Liver (tissue), 9 donors: Measurements from ENCODE around the gene ZNF341. TPM values are rescaled to one million over a fixed set of nuclear protein-coding genes. Genes with fewer than 3 reads are reported as not detected.

ENCODE experiments used
- DNase-seq: peaks from one replicate; pipeline ENCODE4 v3.0.0-alpha.2; 2017; ENCODE audit warnings: low spot score
- H3K27ac ChIP-seq, 2 donors: one replicate each; pipeline ENCODE4 v1.7.0; 2013; ENCODE audit warnings: inconsistent platforms in 2 of 2, low read length in 2 of 2, control low read depth in 1 of 2, low read depth in 1 of 2, mild to moderate bottlenecking in 1 of 2
- H3K27me3 ChIP-seq, 4 donors: one replicate each; pipeline versions ENCODE4 v1.6.1 to v1.7.0; 2013; ENCODE audit warnings: low read length in 3 of 4, inconsistent platforms in 1 of 4, mild to moderate bottlenecking in 1 of 4, moderate library complexity in 1 of 4; ENCODE audit not compliant: control insufficient read depth in 4 of 4, insufficient read depth in 4 of 4
- H3K36me3 ChIP-seq, 4 donors: one replicate each; pipeline versions ENCODE4 v1.6.1 to v1.7.0; 2013; ENCODE audit warnings: low read length in 3 of 4, mild to moderate bottlenecking in 3 of 4, low read depth in 1 of 4, moderate library complexity in 1 of 4; ENCODE audit not compliant: control insufficient read depth in 4 of 4, insufficient read depth in 3 of 4
- H3K4me1 ChIP-seq, 4 donors: one replicate each; pipeline versions ENCODE4 v1.6.1 to v1.7.0; 2013; ENCODE audit warnings: low read length in 3 of 4, mild to moderate bottlenecking in 3 of 4, moderate library complexity in 1 of 4; ENCODE audit not compliant: control insufficient read depth in 4 of 4, insufficient read depth in 4 of 4
- H3K4me3 ChIP-seq, 3 donors: one replicate each; pipeline versions ENCODE4 v1.6.1 to v1.7.0; 2013; ENCODE audit warnings: low read length in 3 of 3, control low read depth in 1 of 3, low read depth in 1 of 3, mild to moderate bottlenecking in 1 of 3
- H3K9ac ChIP-seq, 2 donors: one replicate each; pipeline ENCODE4 v1.7.0; 2013; ENCODE audit warnings: low read length in 2 of 2, mild to moderate bottlenecking in 2 of 2, moderate library complexity in 2 of 2, control low read depth in 1 of 2, low read depth in 1 of 2
- H3K9me3 ChIP-seq, 4 donors: one replicate each; pipeline versions ENCODE4 v1.6.1 to v1.7.0; 2013; ENCODE audit warnings: low read length in 3 of 4; ENCODE audit not compliant: control insufficient read depth in 4 of 4
- EGR1 ChIP-seq, 2 donors: IDR thresholded peaks; 2 replicates each; pipeline ENCODE4 v1.6.1; 2016 to 2018; ENCODE audit warnings: antibody characterized with exemption in 2 of 2, low read depth in 2 of 2
- FOXA1 ChIP-seq: IDR thresholded peaks from 2 replicates; pipeline ENCODE4 v1.6.1; 2016; ENCODE audit warnings: antibody characterized with exemption
- FOXA2 ChIP-seq: IDR thresholded peaks from 2 replicates; pipeline ENCODE4 v1.6.1; 2016; ENCODE audit warnings: antibody characterized with exemption
- GABPA ChIP-seq, 2 donors: IDR thresholded peaks in 1 of 2; conservative IDR thresholded peaks in 1 of 2; 2 replicates each; pipeline ENCODE4 v1.6.1; 2016; ENCODE audit warnings: antibody characterized with exemption in 2 of 2, mild to moderate bottlenecking in 1 of 2, moderate library complexity in 1 of 2
- HNF4A ChIP-seq, 2 donors: conservative IDR thresholded peaks; 2 replicates each; pipeline ENCODE4 v1.6.1; 2016; ENCODE audit warnings: antibody characterized with exemption in 2 of 2, mild to moderate bottlenecking in 2 of 2
- HNF4G ChIP-seq: IDR thresholded peaks from 2 replicates; pipeline ENCODE4 v1.6.1; 2016; ENCODE audit warnings: antibody characterized with exemption
- JUND ChIP-seq, 2 donors: IDR thresholded peaks; 2 replicates each; pipeline ENCODE4 v1.6.1; 2016; ENCODE audit warnings: antibody characterized with exemption in 2 of 2
- NR2F2 ChIP-seq: IDR thresholded peaks from 2 replicates; pipeline ENCODE4 v1.6.1; 2016; ENCODE audit warnings: antibody characterized with exemption
- RAD21 ChIP-seq, 2 donors: IDR thresholded peaks; 2 replicates each; pipeline ENCODE4 v1.6.1; 2016; ENCODE audit warnings: antibody characterized with exemption in 2 of 2, mild to moderate bottlenecking in 2 of 2
- REST ChIP-seq: IDR thresholded peaks from 2 replicates; pipeline ENCODE4 v1.6.1; 2016; ENCODE audit warnings: antibody characterized with exemption, mild to moderate bottlenecking
- RXRA ChIP-seq, 2 donors: IDR thresholded peaks; 2 replicates each; pipeline ENCODE4 v1.6.1; 2017 to 2018; ENCODE audit warnings: antibody characterized with exemption in 2 of 2, mild to moderate bottlenecking in 1 of 2
- TAF1 ChIP-seq: conservative IDR thresholded peaks from 2 replicates; pipeline ENCODE4 v1.6.1; 2016; ENCODE audit warnings: antibody characterized with exemption, mild to moderate bottlenecking
- WGBS: extraction: QIAGEN DNeasy Blood & Tissue Kit; methylation state at CpG from one replicate; pipeline ENCODE4 v1.1.7; 2013; 5-methylcytosine and 5-hydroxymethylcytosine counted together
- polyA plus RNA-seq, 2 donors: library from polyadenylated mRNA; stranded (reverse) in 1 of 2; unstranded in 1 of 2; fragments of 200-250 nt in 1 of 2; fragments of >200 nt in 1 of 2; fragmentation: Nextera tagmentation in 1 of 2; extraction: Ambion mirVana in 1 of 2; gene quantifications; one replicate each; pipeline versions ENCODE4 v1.2.1 to v1.2.3, GENCODE V29; 2013 to 2015
- total RNA-seq, 2 donors: library from RNA; depleted of rRNA; stranded (reverse); fragments of >200 nt; gene quantifications; one replicate each; pipeline ENCODE4 v1.2.3, GENCODE V29; 2014
- TF ChIP-seq, protein P1 (sequence below): IDR thresholded peaks from 2 replicates; pipeline ENCODE4 v1.6.1; 2016; ENCODE audit warnings: antibody characterized with exemption
- TF ChIP-seq, protein P2 (sequence below): IDR thresholded peaks from 2 replicates; pipeline ENCODE4 v1.6.1; 2016; ENCODE audit warnings: antibody characterized with exemption
- TF ChIP-seq, protein P3 (sequence below): IDR thresholded peaks from 2 replicates; pipeline ENCODE4 v1.6.1; 2016; ENCODE audit warnings: antibody characterized with exemption
- donor health status: healthy.
- donor health status: healthy.
- donor health status: healthy.
- donor health status: healthy.
- donor health status: healthy.

Gene ZNF341
- total and polyA plus RNA-seq, 4 donors, result 0.69 to 1.1 (median 0.82) TPM

DNA sequence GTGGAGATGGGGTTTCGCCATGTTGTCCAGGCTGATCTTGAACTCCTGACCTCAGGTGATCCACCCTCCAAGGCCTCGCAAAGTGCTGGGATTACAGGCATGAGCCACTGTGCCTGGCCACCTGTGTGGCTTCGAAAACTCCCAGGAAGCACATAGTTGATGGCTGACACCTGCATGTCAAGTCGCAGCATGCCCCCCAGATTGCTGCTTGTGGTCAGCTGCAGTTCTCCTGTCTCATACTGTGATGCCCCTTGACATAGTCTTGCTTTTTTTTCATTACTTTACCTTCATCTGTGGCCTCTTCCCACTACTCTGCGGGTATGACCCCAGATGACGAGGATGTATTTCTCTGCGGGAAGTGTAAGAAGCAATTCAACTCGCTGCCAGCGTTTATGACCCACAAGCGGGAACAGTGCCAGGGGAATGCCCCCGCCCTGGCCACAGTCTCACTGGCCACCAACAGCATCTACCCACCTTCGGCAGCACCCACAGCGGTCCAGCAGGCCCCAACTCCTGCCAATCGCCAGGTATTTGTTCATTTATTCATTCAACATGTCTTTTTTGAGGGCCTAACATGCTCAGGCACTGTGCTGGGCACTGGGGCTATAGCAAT lies 13.1 kb downstream of the ZNF341 start:
- H3K9ac ChIP-seq, result no peak overlapping the region
- DNase-seq, result no peak
- WGBS, result 88% methylated on average over 14 of the region's 14 CpGs

DNA sequence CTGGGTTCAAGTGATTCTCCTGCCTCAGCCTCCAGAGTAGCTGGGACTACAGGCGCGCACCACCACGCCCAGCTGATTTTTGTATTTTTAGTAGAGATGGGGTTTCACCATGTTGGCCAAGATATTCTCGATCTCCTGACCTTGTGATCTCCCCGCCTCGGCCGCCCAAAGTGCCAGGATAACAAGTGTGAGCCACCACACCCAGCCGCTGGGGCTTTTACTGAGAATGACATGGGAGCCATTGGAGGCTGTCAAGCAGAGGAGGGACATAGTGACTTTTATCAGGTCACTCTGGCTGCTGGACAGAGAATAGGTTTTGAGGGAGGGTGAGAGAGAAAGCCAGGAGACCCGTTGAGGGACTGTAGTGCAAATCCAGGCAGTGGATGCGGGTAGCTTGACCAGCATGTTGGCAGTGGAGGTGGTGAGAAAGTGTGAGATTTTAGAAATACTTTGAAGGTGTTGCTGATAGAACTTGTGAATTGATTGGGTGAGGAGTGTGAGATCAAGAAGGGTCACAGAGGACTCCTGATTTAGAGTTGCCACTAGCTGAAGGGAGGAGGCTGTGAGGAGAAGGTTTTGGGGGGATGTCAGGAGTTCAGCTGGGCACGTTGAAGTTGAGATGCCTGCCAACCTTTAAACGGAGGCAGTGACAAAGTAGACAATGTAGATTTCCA lies 14.7 kb downstream of the ZNF341 start:
- H3K36me3 ChIP-seq, result peaks cover 0 to 8% (median 3%) of the 10 kb centered on the region in 4 donors
- H3K4me1 ChIP-seq, result no peaks in the 10 kb centered on the region
- H3K27ac ChIP-seq, result no peak overlapping the region
- H3K9me3 ChIP-seq, result no peaks in the 10 kb centered on the region
- 96% methylated on average over 12 of the region's 12 CpGs for WGBS
- H3K4me3 ChIP-seq, result no peak overlapping the region
- no peaks in the 10 kb centered on the region for H3K27me3 ChIP-seq
- no peak for DNase-seq
- no peak overlapping the region for H3K9ac ChIP-seq
- TF ChIP-seq FOXA2, result no peak
- no peak for TF ChIP-seq FOXA1
- no peak for TF ChIP-seq EGR1 (IDR thresholded peaks at IDR 0.05; ENCODE audit: low read depth in 2 of 2)
- TF ChIP-seq GABPA (IDR thresholded peaks at IDR 0.05 in 1 of 2, conservative IDR thresholded peaks at IDR 0.05 in 1 of 2), result no peak
- TF ChIP-seq, protein P1, sequence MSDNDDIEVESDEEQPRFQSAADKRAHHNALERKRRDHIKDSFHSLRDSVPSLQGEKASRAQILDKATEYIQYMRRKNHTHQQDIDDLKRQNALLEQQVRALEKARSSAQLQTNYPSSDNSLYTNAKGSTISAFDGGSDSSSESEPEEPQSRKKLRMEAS, result no peak
- TF ChIP-seq HNF4A (conservative IDR thresholded peaks at IDR 0.05), result no peak
- TF ChIP-seq RXRA (IDR thresholded peaks at IDR 0.05), result no peak
- no peak for TF ChIP-seq REST
- TF ChIP-seq, protein P2, sequence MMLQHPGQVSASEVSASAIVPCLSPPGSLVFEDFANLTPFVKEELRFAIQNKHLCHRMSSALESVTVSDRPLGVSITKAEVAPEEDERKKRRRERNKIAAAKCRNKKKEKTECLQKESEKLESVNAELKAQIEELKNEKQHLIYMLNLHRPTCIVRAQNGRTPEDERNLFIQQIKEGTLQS, result no peak

More for the DNA sequence above, 13.1 kb downstream of the ZNF341 start:
- Histone ChIP-seq H3K27me3 (no peaks in the 10 kb centered on the region), H3K27ac (no peak overlapping the region), H3K36me3 (peaks cover 0 to 2% (median 0%) of the 10 kb centered on the region in 4 donors), H3K9me3 (no peaks in the 10 kb centered on the region), H3K4me1 (no peaks in the 10 kb centered on the region), H3K4me3 (no peak overlapping the region)
- TF ChIP-seq REST (no peak), HNF4G (no peak), TAF1 (no peak), NR2F2 (no peak), RXRA (IDR thresholded peaks at IDR 0.05) (no peak), FOXA2 (no peak), JUND (IDR thresholded peaks at IDR 0.05) (no peak), FOXA1 (no peak), HNF4A (conservative IDR thresholded peaks at IDR 0.05) (no peak), EGR1 (IDR thresholded peaks at IDR 0.05; ENCODE audit: low read depth in 2 of 2) (no peak), RAD21 (IDR thresholded peaks at IDR 0.05) (no peak)
- TF ChIP-seq, protein P3, sequence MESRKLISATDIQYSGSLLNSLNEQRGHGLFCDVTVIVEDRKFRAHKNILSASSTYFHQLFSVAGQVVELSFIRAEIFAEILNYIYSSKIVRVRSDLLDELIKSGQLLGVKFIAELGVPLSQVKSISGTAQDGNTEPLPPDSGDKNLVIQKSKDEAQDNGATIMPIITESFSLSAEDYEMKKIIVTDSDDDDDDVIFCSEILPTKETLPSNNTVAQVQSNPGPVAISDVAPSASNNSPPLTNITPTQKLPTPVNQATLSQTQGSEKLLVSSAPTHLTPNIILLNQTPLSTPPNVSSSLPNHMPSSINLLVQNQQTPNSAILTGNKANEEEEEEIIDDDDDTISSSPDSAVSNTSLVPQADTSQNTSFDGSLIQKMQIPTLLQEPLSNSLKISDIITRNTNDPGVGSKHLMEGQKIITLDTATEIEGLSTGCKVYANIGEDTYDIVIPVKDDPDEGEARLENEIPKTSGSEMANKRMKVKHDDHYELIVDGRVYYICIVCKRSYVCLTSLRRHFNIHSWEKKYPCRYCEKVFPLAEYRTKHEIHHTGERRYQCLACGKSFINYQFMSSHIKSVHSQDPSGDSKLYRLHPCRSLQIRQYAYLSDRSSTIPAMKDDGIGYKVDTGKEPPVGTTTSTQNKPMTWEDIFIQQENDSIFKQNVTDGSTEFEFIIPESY, result no peak
- TF ChIP-seq, protein P2, result no peak
